ENCODE results near the gene MICB.

- TF ChIP-seq REST (IDR thresholded peaks at IDR 0.05; ENCODE audit: low read depth) (no peak), USF1 (IDR thresholded peaks at IDR 0.05) (no peak), CREB1 (IDR thresholded peaks at IDR 0.05; ENCODE audit: low read depth) (no peak), NFIC (IDR thresholded peaks at IDR 0.05) (no peak), TEAD4 (IDR thresholded peaks at IDR 0.05) (no peak), EP300 (IDR thresholded peaks at IDR 0.05; ENCODE audit: borderline replicate concordance) (no peak), MAX (IDR thresholded peaks at IDR 0.05) (no peak), ZBTB7A (IDR thresholded peaks at IDR 0.05; ENCODE audit: low read depth) (no peak), FOXM1 (IDR thresholded peaks at IDR 0.05; ENCODE audit: borderline replicate concordance, low read depth) (no peak), TCF12 (IDR thresholded peaks at IDR 0.05; ENCODE audit: low read depth) (no peak), RAD21 (IDR thresholded peaks at IDR 0.05; ENCODE audit: low read depth) (no peak), CEBPB (IDR thresholded peaks at IDR 0.05) (no peak), YY1 (IDR thresholded peaks at IDR 0.05; ENCODE audit: low read depth) (no peak), TAF1 (IDR thresholded peaks at IDR 0.05; ENCODE audit: low read depth) (no peak)
Observed at GRCh38 chr6:31558318-31558625, 60.3 kb downstream of the MICB start.

Data from Ishikawa (cell line).